Measurements from ENCODE around the gene SLC6A8.

- TF ChIP-seq CTCF (IDR thresholded peaks at IDR 0.05; ENCODE audit: borderline replicate concordance, extremely low read depth, low read length, poor library complexity, severe bottlenecking) (no peak), EZH2 (IDR thresholded peaks at IDR 0.05; ENCODE audit: borderline replicate concordance, low read depth, low read length, severe bottlenecking) (no peak)
These were observed 53.0 kb downstream of the SLC6A8 start for GRCh38 chrX:153740631-153741222.

Measured in DND-41 (cell line).